CD4-positive, alpha-beta T cell (primary cell): Measurements from ENCODE around the gene GNB2. TPM values are rescaled to one million over a fixed set of nuclear protein-coding genes. Genes with fewer than 3 reads are reported as not detected.

ENCODE experiments used
- ATAC-seq: fragments of 200-7000 bp; cut with Tn5 transposase; one replicate; pipeline ENCODE4 v1.10.0; 2022; ENCODE audit warnings: mild to moderate bottlenecking; ENCODE audit not compliant: poor library complexity
- CTCF ChIA-PET: fragments of 350-600 bp; sonication (Branson Sonifier 250); formaldehyde crosslinking; loops from one replicate; lab custom pipeline; 2021; ENCODE audit warnings: antibody characterized with exemption, inconsistent platforms; lab: Charles Lee
- POLR2A ChIA-PET: fragments of 350-600 bp; sonication (Branson Sonifier 250); formaldehyde crosslinking; loops from one replicate; lab custom pipeline; 2021; ENCODE audit warnings: antibody characterized with exemption, inconsistent platforms; lab: Charles Lee
- DNase-seq, 14 experiments: peaks; one replicate each; pipeline ENCODE4 v3.0.0-alpha.2; 2013 to 2020; ENCODE audit warnings: mixed read lengths in 2 of 14
- H3K27ac ChIP-seq, 2 donors: one replicate each; pipeline versions ENCODE4 v1.5.1 to v1.7.0; 2013; ENCODE audit warnings: low read length in 2 of 2, low read depth in 1 of 2, mild to moderate bottlenecking in 1 of 2
- H3K27me3 ChIP-seq, 2 experiments: 1 replicate in 1 of 2; 2 replicates in 1 of 2; pipeline versions ENCODE4 v1.6.1 to v1.7.0; 2013; ENCODE audit warnings: low read length in 2 of 2, control low read depth in 1 of 2, mild to moderate bottlenecking in 1 of 2, moderate library complexity in 1 of 2; ENCODE audit not compliant: insufficient read depth in 2 of 2, control insufficient read depth in 1 of 2
- H3K36me3 ChIP-seq: one replicate; pipeline ENCODE4 v1.6.1; 2013; ENCODE audit warnings: low read length, control low read depth; ENCODE audit not compliant: insufficient read depth
- H3K4me1 ChIP-seq: one replicate; pipeline ENCODE4 v1.6.1; 2013; ENCODE audit warnings: low read length, control low read depth; ENCODE audit not compliant: insufficient read depth
- H3K4me3 ChIP-seq: one replicate; pipeline ENCODE4 v1.5.1; 2013; ENCODE audit warnings: mild to moderate bottlenecking, low read length, moderate library complexity
- H3K9me3 ChIP-seq, 2 experiments: 1 replicate in 1 of 2; 2 replicates in 1 of 2; pipeline versions ENCODE4 v1.6.1 to v1.7.0; 2013; ENCODE audit warnings: low read length in 2 of 2, mild to moderate bottlenecking in 2 of 2, control low read depth in 1 of 2, moderate library complexity in 1 of 2; ENCODE audit not compliant: control insufficient read depth in 1 of 2, insufficient read depth in 1 of 2
- H3K27ac Mint-ChIP-seq: one replicate; pipeline ENCODE4 v1.8.0; 2020; ENCODE audit warnings: mixed read lengths
- H3K27me3 Mint-ChIP-seq: one replicate; pipeline ENCODE4 v1.8.0; 2021; ENCODE audit warnings: mixed read lengths
- H3K36me3 Mint-ChIP-seq: one replicate; pipeline ENCODE4 v1.8.0; 2021; ENCODE audit warnings: low read depth, mixed read lengths
- H3K4me1 Mint-ChIP-seq: one replicate; pipeline ENCODE4 v1.8.0; 2021; ENCODE audit warnings: low read depth, mixed read lengths
- H3K4me3 Mint-ChIP-seq: one replicate; pipeline ENCODE4 v1.8.0; 2020; ENCODE audit warnings: mild to moderate bottlenecking, mixed read lengths
- H3K9me3 Mint-ChIP-seq: one replicate; pipeline ENCODE4 v1.8.0; 2020; ENCODE audit warnings: mixed read lengths
- intact Hi-C, 2 experiments: fragments of 100-400 bp; cut with DNase I in 1 of 2; cut with micrococcal nuclease in 1 of 2; formaldehyde crosslinking; loops; one replicate each; pipeline versions ENCODE4 v1.15.1 to v1.9.0; 2023 to 2025; cut with DNase I, micrococcal nuclease
- total RNA-seq, 174 experiments: library from RNA in 2 of 174; stranded (reverse) in 2 of 174; gene quantifications; one replicate each; pipeline ENCODE4 v1.2.3 and lab custom pipeline; 2021 to 2026
- TF ChIP-seq, protein P1 (sequence below): fragments of 200-600 bp; IDR thresholded peaks from one replicate; pipeline ENCODE4 v1.8.0; 2022; ENCODE audit warnings: antibody characterized with exemption, mild to moderate bottlenecking

The GNB2 gene
- total RNA-seq, 2 experiments from 2014 or later, result 87.8 to 91.9 TPM

DNA sequence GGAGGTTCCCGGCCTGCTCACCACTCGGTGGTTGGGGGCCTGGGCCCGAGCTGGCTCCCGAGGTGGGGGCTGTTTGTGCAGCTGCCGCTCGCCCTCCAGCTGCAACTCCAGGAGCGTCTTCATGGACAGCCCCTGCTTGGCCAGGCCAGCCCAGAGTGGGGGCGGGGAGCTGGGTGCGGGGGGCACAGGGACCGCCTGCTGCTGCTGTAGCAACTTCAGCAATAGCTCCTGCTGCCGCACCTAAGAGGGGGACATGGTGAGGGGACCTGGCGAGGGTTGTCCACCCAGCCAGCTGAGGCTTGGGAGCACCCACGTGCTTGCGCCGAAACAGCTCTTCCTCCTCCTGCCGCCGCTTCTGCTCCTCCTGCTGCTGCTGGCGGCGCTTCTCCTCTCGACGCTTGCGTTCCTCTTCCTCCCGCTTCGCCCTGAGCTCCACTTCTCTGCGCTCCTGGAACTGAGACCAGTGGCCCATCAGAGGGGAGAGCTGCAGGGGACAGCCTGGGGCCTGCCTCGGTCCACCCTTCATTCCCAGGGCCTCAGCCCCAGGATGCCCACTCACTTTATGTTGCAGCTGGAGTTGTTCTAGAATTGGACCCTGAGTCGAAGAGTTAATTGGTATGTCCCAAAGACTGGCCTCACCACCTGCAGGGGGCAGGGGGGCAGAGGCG lies 9.6 kb downstream of the GNB2 start:
- no peak overlapping the region for H3K4me3 ChIP-seq
- TF ChIP-seq, protein P1, sequence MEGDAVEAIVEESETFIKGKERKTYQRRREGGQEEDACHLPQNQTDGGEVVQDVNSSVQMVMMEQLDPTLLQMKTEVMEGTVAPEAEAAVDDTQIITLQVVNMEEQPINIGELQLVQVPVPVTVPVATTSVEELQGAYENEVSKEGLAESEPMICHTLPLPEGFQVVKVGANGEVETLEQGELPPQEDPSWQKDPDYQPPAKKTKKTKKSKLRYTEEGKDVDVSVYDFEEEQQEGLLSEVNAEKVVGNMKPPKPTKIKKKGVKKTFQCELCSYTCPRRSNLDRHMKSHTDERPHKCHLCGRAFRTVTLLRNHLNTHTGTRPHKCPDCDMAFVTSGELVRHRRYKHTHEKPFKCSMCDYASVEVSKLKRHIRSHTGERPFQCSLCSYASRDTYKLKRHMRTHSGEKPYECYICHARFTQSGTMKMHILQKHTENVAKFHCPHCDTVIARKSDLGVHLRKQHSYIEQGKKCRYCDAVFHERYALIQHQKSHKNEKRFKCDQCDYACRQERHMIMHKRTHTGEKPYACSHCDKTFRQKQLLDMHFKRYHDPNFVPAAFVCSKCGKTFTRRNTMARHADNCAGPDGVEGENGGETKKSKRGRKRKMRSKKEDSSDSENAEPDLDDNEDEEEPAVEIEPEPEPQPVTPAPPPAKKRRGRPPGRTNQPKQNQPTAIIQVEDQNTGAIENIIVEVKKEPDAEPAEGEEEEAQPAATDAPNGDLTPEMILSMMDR, result no peak
- Mint-ChIP-seq H3K27ac (no peak overlapping the region), H3K27me3 (no peaks in the 10 kb centered on the region), H3K36me3 (peaks cover 72% of the 10 kb centered on the region), H3K9me3 (no peaks in the 10 kb centered on the region), H3K4me1 (peaks cover 32% of the 10 kb centered on the region), H3K4me3 (no peak overlapping the region)
- peaks cover 28% of the 10 kb centered on the region for H3K4me1 ChIP-seq
- peaks cover 80% of the 10 kb centered on the region for H3K36me3 ChIP-seq
- no peak overlapping the region for H3K27ac ChIP-seq
- DNase-seq (peak in 1 of 14 experiments; percentile 25), ATAC-seq (no peak)
- intact Hi-C loops, result no loop called here
- H3K9me3 ChIP-seq, result peaks cover 0 to 4% of the 10 kb centered on the region in 2 experiments
- CTCF ChIA-PET, result interaction anchor here (0.6 to 2.0 kb wide), 4 partner anchors 9 to 80 kb away, joined by 3 to 8 read pairs (median 5); no protein-coding TSS in a partner anchor
- H3K27me3 ChIP-seq, result no peaks in the 10 kb centered on the region
- POLR2A ChIA-PET, result interaction anchor here (1.1 to 10.6 kb wide), 6 partner anchors 10 to 255 kb away, joined by 4 to 92 read pairs (median 4); partner anchors contain the start of genes FBXO24, GIGYF1, LRCH4 and MOSPD3

DNA sequence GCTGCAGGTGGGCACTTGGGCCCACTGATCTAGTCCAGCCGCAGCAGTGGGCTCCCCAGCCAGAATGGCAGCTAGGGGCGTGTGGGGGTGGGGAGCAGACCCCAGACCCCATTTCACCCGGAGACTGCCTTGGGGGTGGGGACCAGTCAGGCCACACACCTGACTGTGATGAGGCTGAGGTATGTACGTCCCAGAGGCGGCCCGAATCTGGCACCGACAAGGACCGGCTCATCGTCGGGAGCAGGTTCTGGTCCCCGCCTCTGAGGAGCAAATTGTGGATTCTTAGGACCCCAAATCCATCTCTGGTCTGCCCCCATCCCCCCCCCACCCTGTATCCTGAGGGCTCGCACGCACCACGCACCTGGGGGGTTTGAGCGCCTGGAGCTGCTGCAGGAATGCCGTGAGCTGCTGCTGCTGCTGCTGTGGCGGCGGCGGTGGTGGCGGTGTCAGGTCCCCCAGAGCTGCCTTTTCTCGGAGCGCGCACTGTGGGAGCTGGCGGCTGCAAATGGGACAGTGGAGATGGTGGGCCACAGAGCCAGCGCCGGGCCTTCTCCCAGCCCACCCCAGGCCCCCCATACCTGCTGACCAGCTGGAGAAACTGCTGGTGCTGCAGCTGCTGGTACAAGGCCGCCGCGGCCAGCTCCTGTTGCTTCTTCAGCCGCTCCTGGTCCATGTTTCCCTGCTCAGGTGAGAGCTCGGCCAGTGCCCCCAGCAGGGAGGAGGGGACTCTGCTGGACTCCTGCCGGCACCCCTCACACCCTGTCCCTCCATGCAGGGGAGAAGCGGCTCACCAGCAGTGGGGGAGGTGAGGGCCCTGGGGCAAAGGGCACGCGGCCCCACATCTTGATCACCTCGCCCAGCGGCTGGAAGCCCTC lies 10.4 kb downstream of the GNB2 start:
- Histone ChIP-seq H3K4me3 (no peak overlapping the region), H3K36me3 (peaks cover 79% of the 10 kb centered on the region), H3K27ac (no peak overlapping the region), H3K4me1 (peaks cover 35% of the 10 kb centered on the region), H3K27me3 (no peaks in the 10 kb centered on the region), H3K9me3 (peaks cover 0 to 4% of the 10 kb centered on the region in 2 experiments)
- H3K27ac Mint-ChIP-seq, result no peak overlapping the region
- POLR2A ChIA-PET, result interaction anchor here (1.1 to 10.6 kb wide), 3 partner anchors 9 to 99 kb away, joined by 4 to 92 read pairs (median 33); partner anchors contain the start of genes FBXO24, GIGYF1 and LRCH4
- intact Hi-C loops, result no loop called here
- H3K9me3 Mint-ChIP-seq, result no peaks in the 10 kb centered on the region
- CTCF ChIA-PET, result interaction anchor here (0.9 to 1.8 kb wide), 2 partner anchors 21 to 50 kb away, joined by 3 to 8 read pairs; no protein-coding TSS in a partner anchor
- H3K4me3 Mint-ChIP-seq, result no peak overlapping the region
- H3K27me3 Mint-ChIP-seq, result no peaks in the 10 kb centered on the region
- TF ChIP-seq, protein P1, result no peak
- H3K36me3 Mint-ChIP-seq, result peaks cover 71% of the 10 kb centered on the region
- ATAC-seq, result no peak
- H3K4me1 Mint-ChIP-seq, result peaks cover 32% of the 10 kb centered on the region
- peak in 1 of 14 experiments; percentile 22 for DNase-seq

DNA sequence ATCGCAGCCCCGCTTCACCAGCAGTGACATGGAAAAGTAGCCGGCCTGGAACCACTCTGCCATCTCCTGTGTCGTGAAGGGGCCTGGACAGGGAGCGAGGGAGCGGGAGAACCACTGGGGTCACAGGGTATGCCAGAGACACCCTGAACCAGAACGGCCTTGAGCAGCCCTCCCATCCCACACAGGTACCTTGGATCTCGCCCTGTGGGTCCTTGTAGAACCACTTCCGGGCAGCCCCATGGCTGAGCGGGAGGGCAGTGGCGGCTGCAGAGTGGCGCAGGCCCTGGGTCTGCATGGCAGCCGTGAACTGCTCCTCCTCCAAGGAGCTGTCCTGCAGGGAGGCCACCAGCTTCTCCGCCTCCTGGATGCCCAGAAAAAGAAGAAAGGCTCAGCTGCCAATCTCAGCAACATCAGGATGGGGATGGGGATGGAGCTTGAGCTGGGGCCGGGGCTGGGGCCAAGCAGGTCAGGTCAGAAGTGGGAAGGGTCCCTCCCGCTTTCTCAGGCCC lies 11.0 kb downstream of the GNB2 start:
- H3K27me3 ChIP-seq, result no peaks in the 10 kb centered on the region
- intact Hi-C loops, result no loop called here
- peaks cover 80% of the 10 kb centered on the region for H3K36me3 ChIP-seq
- H3K36me3 Mint-ChIP-seq, result peaks cover 68% of the 10 kb centered on the region
- no peak overlapping the region for H3K4me3 Mint-ChIP-seq
- H3K9me3 ChIP-seq, result peaks cover 0 to 4% of the 10 kb centered on the region in 2 experiments
- H3K27me3 Mint-ChIP-seq, result no peaks in the 10 kb centered on the region
- ATAC-seq, result no peak
- POLR2A ChIA-PET, result interaction anchor here (0.7 to 10.6 kb wide), 3 partner anchors 8 to 100 kb away, joined by 4 to 92 read pairs (median 4); partner anchors contain the start of genes FBXO24 and LRCH4
- no peak overlapping the region for H3K27ac ChIP-seq
- CTCF ChIA-PET, result interaction anchor here (0.9 kb wide), 1 partner anchor 21 kb away, joined by 3 read pairs; no protein-coding TSS in a partner anchor
- no peaks in the 10 kb centered on the region for H3K9me3 Mint-ChIP-seq
- peaks cover 29% of the 10 kb centered on the region for H3K4me1 Mint-ChIP-seq
- peaks cover 37% of the 10 kb centered on the region for H3K4me1 ChIP-seq
- TF ChIP-seq, protein P1, result no peak
- DNase-seq, result peak in 1 of 14 experiments; percentile 18
- no peak overlapping the region for H3K4me3 ChIP-seq
- no peak overlapping the region for H3K27ac Mint-ChIP-seq
